Measurements from ENCODE around the gene HNRNPAB.

GRCh38 chr5:178235588-178235974 lies 31.2 kb downstream of the HNRNPAB start:
- no peak for TF ChIP-seq CTCF (IDR thresholded peaks at IDR 0.05)
- TF ChIP-seq POLR2A (IDR thresholded peaks at IDR 0.05) = no peak
